ENCODE data around the gene ZNF708.

The ZNF708 gene

GRCh38 chr19:21326169-21326568, 3.0 kb downstream of the ZNF708 start:
- no peak for DNase-seq (ENCODE audit: extremely low spot score)
- CTCF ChIA-PET, result no interaction called here
- no peak for TF ChIP-seq PKNOX1 (IDR thresholded peaks at IDR 0.05)
- TF ChIP-seq BHLHE40 (IDR thresholded peaks at IDR 0.05; ENCODE audit: borderline replicate concordance), result no peak
- TF ChIP-seq ELF4 (IDR thresholded peaks at IDR 0.05), result no peak
- TF ChIP-seq TARDBP (IDR thresholded peaks at IDR 0.05), result no peak
- no peak for TF ChIP-seq ZNF384 (IDR thresholded peaks at IDR 0.05)
- POLR2A ChIA-PET, result no interaction called here

- no peak for DNase-seq (ENCODE audit: extremely low spot score)
- POLR2A ChIA-PET, result no interaction called here
- TF ChIP-seq TARDBP (IDR thresholded peaks at IDR 0.05), result no peak
- TF ChIP-seq BHLHE40 (IDR thresholded peaks at IDR 0.05; ENCODE audit: borderline replicate concordance), result no peak
- CTCF ChIA-PET, result no interaction called here
Observed at GRCh38 chr19:21323000-21323399, 6.2 kb downstream of the ZNF708 start.

GRCh38 chr19:21322528-21322927, 6.7 kb downstream of the ZNF708 start:
- POLR2A ChIA-PET, result no interaction called here
- CTCF ChIA-PET, result no interaction called here
- DNase-seq (ENCODE audit: extremely low spot score), result no peak
- TF ChIP-seq L3MBTL2 (conservative IDR thresholded peaks at IDR 0.05), result no peak
- TF ChIP-seq TARDBP (IDR thresholded peaks at IDR 0.05), result no peak
- no peak for TF ChIP-seq SUZ12 (IDR thresholded peaks at IDR 0.05)
- no peak for TF ChIP-seq PKNOX1 (IDR thresholded peaks at IDR 0.05)
- no peak for TF ChIP-seq ELF4 (IDR thresholded peaks at IDR 0.05)
- TF ChIP-seq ZNF384 (IDR thresholded peaks at IDR 0.05), result no peak
- no peak for TF ChIP-seq SP1 (IDR thresholded peaks at IDR 0.05)
- no peak for TF ChIP-seq HDGF (IDR thresholded peaks at IDR 0.05; ENCODE audit: borderline replicate concordance)

GRCh38 chr19:21321996-21322395, 7.2 kb downstream of the ZNF708 start:
- no peak for DNase-seq (ENCODE audit: extremely low spot score)
- ChIA-PET CTCF (no interaction called here), POLR2A (no interaction called here)
- TF ChIP-seq NFRKB (IDR thresholded peaks at IDR 0.05) (no peak), ARNT (IDR thresholded peaks at IDR 0.05) (no peak), CTBP1 (IDR thresholded peaks at IDR 0.05; ENCODE audit: borderline replicate concordance) (no peak), L3MBTL2 (conservative IDR thresholded peaks at IDR 0.05) (no peak), LEF1 (IDR thresholded peaks at IDR 0.05; ENCODE audit: borderline replicate concordance) (no peak), TARDBP (IDR thresholded peaks at IDR 0.05) (no peak), HDGF (IDR thresholded peaks at IDR 0.05; ENCODE audit: borderline replicate concordance) (no peak), PKNOX1 (IDR thresholded peaks at IDR 0.05) (no peak), FOXM1 (IDR thresholded peaks at IDR 0.05; ENCODE audit: borderline replicate concordance) (no peak), ELF4 (IDR thresholded peaks at IDR 0.05) (no peak), BHLHE40 (IDR thresholded peaks at IDR 0.05; ENCODE audit: borderline replicate concordance) (no peak), FOXA1 (IDR thresholded peaks at IDR 0.05) (no peak), SP1 (IDR thresholded peaks at IDR 0.05) (no peak), SUZ12 (IDR thresholded peaks at IDR 0.05) (no peak), FOXK2 (IDR thresholded peaks at IDR 0.05) (no peak)

GRCh38 chr19:21321134-21321533, 8.1 kb downstream of the ZNF708 start:
- CTCF ChIA-PET, result interaction anchor here (0.7 kb wide), 1 partner anchor 29 kb away, joined by 3 read pairs; no protein-coding TSS in a partner anchor
- DNase-seq (ENCODE audit: extremely low spot score), result no peak
- POLR2A ChIA-PET, result no interaction called here
- TF ChIP-seq BHLHE40 (IDR thresholded peaks at IDR 0.05; ENCODE audit: borderline replicate concordance) (no peak), L3MBTL2 (conservative IDR thresholded peaks at IDR 0.05) (no peak), PKNOX1 (IDR thresholded peaks at IDR 0.05) (no peak), FOXM1 (IDR thresholded peaks at IDR 0.05; ENCODE audit: borderline replicate concordance) (no peak), LEF1 (IDR thresholded peaks at IDR 0.05; ENCODE audit: borderline replicate concordance) (no peak), ZNF384 (IDR thresholded peaks at IDR 0.05) (no peak), ARNT (IDR thresholded peaks at IDR 0.05) (no peak), FOXK2 (IDR thresholded peaks at IDR 0.05) (no peak), TARDBP (IDR thresholded peaks at IDR 0.05) (no peak), NFRKB (IDR thresholded peaks at IDR 0.05) (no peak), HDGF (IDR thresholded peaks at IDR 0.05; ENCODE audit: borderline replicate concordance) (no peak), SP1 (IDR thresholded peaks at IDR 0.05) (no peak), FOXA1 (IDR thresholded peaks at IDR 0.05) (no peak), CTBP1 (IDR thresholded peaks at IDR 0.05; ENCODE audit: borderline replicate concordance) (no peak), ELF4 (IDR thresholded peaks at IDR 0.05) (no peak), SUZ12 (IDR thresholded peaks at IDR 0.05) (no peak)

GRCh38 chr19:21317821-21318220, 11.4 kb downstream of the ZNF708 start:
- no peak for TF ChIP-seq FOXK2 (IDR thresholded peaks at IDR 0.05)
- no peak for TF ChIP-seq PKNOX1 (IDR thresholded peaks at IDR 0.05)
- TF ChIP-seq NFRKB (IDR thresholded peaks at IDR 0.05), result no peak
- no peak for TF ChIP-seq FOXM1 (IDR thresholded peaks at IDR 0.05; ENCODE audit: borderline replicate concordance)
- no peak for TF ChIP-seq TARDBP (IDR thresholded peaks at IDR 0.05)
- TF ChIP-seq ZNF384 (IDR thresholded peaks at IDR 0.05), result no peak
- no peak for TF ChIP-seq L3MBTL2 (conservative IDR thresholded peaks at IDR 0.05)
- DNase-seq (ENCODE audit: extremely low spot score), result no peak
- POLR2A ChIA-PET, result interaction anchor here (1.3 kb wide), 1 partner anchor 11 kb away, joined by 3 read pairs; the partner anchor contains the start of gene ZNF708
- CTCF ChIA-PET, result no interaction called here
